Stimulated activated CD4-positive, alpha-beta T cell treated with anti-CD3 and anti-CD28 coated beads, TNF-alpha, amount 100 ng/mL, for 1 hour (primary cell): Measurements from ENCODE around the gene OAS2.
"Not testable (repeated sequence)": the region's sequence is repeated elsewhere in the genome, so short reads cannot be mapped to it uniquely, and the experiment has no call there.

Experiments used
- DNase-seq, 3 donors: peaks; one replicate each; pipeline ENCODE4 v3.0.0-alpha.2; 2020; ENCODE audit warnings: low read depth in 3 of 3, low spot score in 1 of 3

OAS2 gene

DNA sequence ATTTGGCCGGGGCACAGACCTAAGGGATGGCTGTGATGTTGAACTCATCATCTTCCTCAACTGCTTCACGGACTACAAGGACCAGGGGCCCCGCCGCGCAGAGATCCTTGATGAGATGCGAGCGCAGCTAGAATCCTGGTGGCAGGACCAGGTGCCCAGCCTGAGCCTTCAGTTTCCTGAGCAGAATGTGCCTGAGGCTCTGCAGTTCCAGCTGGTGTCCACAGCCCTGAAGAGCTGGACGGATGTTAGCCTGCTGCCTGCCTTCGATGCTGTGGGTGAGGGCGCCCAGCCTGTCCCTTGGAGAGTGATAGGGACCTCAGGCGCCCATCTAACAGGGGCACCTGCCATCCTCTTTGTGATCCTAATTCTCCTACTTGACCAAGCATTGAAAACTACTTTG is 27.6 kb upstream of the OAS2 start:
- DNase-seq, result no peak

DNA sequence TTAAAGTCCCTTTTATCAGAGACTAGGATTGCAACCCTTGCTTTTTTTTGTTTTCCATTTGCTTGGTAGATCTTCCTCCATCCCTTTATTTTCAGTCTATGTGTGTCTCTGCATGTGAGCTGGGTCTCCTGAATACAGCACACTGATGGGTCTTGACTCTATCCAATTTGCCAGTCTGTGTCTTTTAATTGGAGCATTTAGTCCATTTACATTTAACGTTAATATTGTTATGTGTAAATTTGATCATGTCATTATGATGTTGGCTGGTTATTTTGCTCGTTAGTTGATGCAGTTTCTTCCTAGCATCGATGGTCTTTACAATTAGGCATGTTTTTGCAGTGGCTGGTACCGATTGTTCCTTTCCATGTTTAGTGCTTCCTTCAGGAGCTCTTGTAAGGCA is 21.2 kb upstream of the OAS2 start:
- DNase-seq, result not testable (repeated sequence)

DNA sequence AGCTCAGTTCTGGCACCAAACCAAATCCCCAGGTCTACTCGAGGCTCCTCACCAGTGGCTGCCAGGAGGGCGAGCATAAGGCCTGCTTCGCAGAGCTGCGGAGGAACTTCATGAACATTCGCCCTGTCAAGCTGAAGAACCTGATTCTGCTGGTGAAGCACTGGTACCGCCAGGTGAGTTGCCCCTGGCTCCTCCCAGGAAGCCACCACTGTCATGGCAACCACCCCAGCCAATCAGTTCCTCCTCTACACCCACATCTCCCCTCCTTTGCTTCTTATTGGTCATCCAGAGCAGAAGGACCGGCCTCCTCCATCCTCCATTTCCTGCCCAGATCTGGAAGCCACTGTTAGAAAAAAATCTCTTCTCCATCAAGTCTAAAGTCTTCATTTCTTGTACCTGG is 17.2 kb upstream of the OAS2 start:
- no peak for DNase-seq

DNA sequence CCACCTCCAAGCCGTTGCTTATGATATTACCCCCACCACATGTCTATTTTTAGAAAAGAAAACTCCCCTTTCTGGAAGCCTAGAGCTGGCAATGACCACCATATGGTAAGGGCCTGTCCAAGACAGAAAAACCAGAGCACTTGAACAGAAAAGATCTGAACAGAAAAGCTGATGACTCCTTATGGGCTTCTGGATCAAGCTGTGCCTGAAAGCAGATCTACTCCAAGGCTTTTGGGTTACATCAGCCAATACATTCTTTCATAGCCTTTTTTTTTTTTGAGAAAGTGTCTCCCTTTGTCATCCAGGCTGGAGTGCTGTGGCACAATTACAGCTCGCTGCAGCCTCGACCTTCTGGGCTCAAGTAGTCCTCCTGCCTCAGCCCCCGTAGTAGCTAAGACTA is 16.8 kb upstream of the OAS2 start:
- no peak for DNase-seq

DNA sequence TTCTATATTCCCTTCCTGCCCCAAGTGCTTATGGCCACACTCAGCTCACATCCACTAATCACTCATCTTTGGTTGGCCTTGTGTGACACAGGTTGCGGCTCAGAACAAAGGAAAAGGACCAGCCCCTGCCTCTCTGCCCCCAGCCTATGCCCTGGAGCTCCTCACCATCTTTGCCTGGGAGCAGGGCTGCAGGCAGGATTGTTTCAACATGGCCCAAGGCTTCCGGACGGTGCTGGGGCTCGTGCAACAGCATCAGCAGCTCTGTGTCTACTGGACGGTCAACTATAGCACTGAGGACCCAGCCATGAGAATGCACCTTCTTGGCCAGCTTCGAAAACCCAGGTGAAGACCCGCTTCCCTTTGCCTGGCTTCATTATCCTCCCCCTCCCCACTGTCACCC is 15.8 kb upstream of the OAS2 start:
- no peak for DNase-seq

DNA sequence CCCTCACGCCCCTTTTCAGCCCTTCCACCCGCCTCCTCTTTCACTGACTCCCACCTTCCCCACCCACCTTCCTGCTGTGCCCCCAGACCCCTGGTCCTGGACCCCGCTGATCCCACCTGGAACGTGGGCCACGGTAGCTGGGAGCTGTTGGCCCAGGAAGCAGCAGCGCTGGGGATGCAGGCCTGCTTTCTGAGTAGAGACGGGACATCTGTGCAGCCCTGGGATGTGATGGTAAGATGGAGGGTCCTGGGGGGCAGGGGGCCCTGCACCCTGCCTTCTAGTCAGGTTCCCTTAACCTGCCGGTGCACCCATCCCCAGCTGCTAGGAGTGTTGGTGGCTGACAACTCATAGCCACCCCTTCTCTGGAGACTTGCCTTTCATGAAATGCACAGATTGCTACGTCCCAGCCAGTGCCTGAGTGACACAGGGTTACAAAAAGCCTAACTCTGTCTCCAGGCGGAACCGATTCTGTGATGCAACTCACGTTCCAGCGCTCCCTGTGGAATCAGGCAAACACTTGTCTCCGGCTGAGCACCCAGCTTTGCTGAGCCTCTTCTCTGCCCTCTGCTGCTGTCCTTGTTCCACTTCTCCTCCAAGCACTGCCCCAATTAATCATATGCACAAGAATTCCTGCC is 15.0 kb upstream of the OAS2 start:
- no peak for DNase-seq

DNA sequence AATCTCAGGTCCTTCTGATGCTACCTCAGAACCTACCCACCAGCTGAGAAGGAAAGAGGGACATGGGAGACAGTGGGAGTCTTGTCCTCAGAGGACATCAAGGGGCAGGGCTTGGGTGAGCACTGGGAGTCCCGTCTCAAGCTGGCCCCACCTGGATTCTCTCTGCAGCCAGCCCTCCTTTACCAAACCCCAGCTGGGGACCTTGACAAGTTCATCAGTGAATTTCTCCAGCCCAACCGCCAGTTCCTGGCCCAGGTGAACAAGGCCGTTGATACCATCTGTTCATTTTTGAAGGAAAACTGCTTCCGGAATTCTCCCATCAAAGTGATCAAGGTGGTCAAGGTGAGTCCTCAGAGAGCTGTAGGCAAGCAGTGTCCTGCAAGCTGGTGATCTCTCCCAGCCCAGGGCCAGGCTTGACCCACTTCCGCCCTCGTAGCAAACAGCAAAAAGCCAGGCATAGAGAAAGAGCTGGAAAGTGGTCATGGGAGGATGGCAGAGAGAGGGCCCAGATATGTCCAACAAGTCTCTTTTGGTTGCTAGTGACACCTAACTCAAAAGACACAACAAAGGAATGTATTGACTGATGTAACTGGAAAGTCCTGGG is 14.2 kb upstream of the OAS2 start:
- DNase-seq, result no peak

DNA sequence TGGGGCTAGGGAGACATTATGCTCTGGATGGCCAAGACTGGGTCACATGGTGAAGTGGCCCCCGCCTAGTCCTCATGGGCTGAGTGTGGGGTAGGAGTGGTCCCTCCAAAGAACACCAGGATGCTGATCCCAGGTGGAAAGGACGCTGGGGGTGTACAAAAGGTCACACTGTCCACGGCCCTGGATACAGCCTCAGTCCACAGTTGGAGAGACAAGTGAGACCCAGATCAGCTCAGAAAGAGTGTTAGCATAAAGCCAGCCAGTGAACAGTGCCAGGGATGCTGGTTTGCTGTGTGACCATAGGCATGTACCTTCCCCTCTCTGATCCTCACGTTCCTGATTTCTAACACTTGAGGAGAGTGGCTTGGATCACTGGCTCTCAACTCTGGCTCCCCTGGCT is 13.4 kb upstream of the OAS2 start:
- DNase-seq, result no peak

DNA sequence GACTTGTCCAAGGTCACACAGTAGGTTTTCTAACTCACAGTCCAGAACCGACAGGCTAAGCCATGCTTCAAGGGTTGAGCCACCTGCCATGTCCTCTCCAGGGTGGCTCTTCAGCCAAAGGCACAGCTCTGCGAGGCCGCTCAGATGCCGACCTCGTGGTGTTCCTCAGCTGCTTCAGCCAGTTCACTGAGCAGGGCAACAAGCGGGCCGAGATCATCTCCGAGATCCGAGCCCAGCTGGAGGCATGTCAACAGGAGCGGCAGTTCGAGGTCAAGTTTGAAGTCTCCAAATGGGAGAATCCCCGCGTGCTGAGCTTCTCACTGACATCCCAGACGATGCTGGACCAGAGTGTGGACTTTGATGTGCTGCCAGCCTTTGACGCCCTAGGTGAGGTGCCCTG is 12.7 kb upstream of the OAS2 start:
- DNase-seq, result no peak

DNA sequence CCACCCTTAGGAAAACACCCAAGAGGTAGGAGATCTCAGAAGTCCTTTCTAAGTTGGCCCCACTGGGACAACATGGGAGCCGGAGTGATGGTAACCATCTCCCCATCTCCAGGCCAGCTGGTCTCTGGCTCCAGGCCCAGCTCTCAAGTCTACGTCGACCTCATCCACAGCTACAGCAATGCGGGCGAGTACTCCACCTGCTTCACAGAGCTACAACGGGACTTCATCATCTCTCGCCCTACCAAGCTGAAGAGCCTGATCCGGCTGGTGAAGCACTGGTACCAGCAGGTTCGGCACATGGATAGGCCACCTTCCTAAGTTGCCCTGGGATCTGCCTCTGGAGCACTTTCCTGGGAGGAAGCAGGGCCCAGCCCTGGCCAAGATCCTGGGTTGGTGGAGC is 11.0 kb upstream of the OAS2 start:
- DNase-seq, result no peak

DNA sequence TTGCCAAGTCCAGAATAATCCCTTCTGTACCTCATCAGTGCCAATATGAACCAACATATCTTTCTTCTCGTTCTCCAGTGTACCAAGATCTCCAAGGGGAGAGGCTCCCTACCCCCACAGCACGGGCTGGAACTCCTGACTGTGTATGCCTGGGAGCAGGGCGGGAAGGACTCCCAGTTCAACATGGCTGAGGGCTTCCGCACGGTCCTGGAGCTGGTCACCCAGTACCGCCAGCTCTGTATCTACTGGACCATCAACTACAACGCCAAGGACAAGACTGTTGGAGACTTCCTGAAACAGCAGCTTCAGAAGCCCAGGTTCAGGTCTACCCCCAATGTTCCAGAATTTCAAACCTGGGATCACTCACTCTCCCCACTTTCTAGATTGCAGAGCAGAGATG is 10.5 kb upstream of the OAS2 start:
- DNase-seq, result no peak

DNA sequence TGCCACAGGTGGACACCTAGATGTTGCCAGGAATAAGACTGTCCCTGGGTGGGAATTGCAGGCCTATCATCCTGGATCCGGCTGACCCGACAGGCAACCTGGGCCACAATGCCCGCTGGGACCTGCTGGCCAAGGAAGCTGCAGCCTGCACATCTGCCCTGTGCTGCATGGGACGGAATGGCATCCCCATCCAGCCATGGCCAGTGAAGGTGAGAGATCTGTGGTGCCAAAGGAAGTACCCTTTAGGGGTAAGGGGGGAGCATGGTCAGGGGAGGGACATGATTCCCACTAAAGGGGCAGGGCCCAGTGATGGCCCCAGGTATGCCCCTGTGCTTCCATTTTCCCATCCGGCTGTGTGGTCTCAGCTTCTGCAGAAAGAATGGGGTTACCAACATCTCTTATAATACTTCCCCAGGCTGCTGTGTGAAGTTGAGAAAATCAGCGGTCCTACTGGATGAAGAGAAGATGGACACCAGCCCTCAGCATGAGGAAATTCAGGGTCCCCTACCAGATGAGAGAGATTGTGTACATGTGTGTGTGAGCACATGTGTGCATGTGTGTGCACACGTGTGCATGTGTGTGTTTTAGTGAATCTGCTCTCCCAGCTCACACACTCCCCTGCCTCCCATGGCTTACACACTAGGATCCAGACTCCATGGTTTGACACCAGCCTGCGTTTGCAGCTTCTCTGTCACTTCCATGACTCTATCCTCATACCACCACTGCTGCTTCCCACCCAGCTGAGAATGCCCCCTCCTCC is 8.6 kb upstream of the OAS2 start:
- no peak for DNase-seq

DNA sequence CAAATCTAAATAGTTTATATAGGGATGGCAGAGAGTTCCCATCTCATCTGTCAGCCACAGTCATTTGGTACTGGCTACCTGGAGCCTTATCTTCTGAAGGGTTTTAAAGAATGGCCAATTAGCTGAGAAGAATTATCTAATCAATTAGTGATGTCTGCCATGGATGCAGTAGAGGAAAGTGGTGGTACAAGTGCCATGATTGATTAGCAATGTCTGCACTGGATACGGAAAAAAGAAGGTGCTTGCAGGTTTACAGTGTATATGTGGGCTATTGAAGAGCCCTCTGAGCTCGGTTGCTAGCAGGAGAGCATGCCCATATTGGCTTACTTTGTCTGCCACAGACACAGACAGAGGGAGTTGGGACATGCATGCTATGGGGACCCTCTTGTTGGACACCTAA is 7.9 kb upstream of the OAS2 start:
- no peak for DNase-seq

DNA sequence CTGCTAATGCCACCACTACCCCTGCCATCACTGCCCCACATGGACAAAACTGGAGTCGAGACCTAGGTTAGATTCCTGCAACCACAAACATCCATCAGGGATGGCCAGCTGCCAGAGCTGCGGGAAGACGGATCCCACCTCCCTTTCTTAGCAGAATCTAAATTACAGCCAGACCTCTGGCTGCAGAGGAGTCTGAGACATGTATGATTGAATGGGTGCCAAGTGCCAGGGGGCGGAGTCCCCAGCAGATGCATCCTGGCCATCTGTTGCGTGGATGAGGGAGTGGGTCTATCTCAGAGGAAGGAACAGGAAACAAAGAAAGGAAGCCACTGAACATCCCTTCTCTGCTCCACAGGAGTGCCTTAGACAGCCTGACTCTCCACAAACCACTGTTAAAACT is 7.1 kb upstream of the OAS2 start:
- DNase-seq, result no peak

DNA sequence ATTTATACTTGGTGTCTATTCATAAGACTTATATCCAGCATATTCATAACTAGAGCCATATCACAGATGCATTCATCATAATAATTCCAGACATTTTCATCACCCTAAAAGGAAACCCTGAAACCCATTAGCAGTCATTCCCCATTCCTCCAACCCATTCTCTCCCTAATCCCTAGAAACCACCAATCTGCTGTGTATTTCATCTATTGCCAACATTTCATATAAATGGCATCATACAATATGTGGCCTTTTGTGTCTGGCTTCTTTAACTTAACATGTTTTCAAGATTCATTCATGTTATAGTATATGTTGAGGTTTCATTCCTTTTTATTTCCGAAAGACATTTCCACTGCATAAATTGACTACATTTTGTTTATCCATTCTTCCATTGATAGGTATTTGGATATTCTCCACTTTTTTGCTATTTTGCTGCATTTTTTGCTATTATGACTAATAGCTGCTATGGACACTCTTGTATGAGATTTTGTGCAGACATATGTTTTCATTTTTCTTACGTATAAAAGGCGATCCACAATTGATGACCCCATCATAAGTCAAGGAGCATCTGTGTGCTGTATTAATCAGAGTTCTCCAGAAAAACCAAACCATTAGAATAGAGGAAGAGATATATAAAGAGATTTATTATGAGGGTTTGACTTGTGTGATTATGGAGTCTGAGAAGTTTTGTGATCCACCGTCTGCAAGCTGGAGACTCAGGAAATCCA is 5.1 kb upstream of the OAS2 start:
- no peak for DNase-seq

DNA sequence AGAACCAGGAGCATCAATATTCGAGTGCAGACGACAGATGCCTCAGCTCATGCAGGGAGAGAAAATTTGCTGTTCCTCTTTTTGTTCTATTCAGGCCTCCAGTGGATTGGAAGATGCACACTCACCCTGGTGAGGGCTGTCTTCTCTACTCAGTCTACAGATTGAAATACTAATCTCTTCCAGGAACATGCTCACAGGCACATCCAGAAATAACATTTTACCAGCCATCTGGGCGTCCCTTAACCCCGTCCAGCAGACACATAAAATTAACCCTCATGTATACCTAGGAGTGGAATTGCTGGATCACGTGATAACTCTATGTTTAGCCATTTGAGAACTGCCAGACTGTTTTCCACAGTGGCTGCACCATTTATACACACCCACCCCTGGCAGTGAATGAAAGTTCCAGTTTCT is 4.5 kb upstream of the OAS2 start:
- DNase-seq, result no peak

DNA sequence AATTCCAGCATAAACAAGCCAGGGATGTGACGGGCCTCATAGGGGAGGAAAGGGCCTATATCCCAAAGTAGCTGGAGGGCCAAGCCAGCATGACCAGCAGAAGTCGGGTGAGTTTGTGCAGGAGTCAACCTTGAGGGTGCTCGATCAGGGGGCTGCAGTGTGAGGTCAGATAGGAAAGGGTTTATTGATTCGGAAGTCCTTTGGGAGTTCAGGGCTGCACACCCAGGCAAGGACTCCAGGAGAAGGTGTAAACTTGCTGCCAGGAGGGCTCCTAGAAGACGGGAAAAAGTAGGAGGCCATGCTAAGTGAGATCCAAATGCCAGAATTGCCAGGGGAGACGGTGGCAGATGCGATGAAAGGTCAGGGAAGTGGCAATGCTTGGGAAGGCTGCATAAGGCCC is 3.4 kb upstream of the OAS2 start:
- DNase-seq, result no peak

DNA sequence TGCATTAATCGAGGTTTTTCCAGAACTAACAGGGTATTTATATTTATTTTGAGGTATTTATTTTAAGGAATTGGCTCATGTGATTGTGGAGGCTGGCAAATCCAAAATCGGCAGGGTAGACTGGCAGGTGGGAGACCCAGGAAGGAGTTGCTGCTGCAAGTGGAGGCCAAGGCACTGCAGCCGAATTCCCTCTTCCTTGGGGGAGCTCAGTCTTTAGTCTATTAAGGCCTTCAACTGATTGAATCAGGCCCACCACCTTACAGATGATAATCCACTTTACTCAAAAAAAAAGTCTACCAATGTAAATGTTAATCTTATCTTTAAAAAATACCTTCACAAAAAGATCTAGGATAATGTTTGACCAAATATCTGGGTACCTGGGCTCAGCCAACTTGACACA is 1.2 kb upstream of the OAS2 start:
- no peak for DNase-seq

DNA sequence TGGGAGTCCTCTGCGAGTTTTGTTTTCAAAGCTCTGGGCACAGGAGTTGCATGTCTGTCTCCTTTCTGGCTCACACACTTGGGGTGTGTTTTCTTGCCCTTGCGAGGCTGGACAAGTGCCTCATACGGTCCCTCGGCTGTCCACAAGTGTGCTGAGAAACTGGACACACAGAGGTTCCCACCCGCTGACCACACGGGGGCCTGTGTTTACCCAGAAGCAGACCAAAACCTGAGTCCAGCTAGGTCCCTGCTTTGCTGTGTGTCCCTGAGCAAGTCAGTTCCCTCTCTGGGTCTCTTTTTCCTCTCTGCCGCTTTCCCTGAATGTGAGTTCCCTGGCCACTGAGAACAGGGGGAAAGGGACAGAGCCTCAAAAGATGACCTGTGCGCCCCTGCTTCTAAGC is 678 bp upstream of the OAS2 start:
- no peak for DNase-seq

DNA sequence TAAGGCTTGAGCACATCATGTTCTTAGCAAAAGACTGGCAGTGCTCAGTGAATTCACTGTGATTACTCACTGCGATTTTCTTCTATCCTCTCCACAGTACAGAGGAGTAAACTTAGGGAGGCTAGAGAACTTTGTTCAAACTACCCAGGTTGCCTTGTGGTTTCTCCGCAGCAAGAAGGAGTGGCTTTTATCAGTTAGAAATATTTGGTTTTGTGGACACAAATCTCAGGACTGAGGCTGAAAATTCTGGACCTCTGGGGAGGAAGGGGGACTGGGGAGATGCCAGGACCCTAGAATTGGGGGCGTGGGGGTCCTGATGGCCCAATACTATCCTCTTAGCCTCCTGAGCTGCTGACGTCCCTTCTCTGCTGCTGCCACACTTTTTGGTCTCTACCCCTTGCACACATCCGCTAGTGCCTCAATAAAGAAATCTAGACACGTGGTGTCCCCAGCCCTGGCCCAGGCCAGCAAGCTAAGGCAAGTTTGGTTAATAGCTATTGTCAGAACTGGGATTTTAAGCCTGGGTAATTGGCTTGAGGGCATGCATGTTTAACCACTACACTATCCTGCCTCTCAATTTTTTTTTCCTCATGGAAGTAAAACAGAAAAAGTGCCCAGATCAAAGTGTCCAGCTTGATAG is 842 bp downstream of the OAS2 start:
- DNase-seq, result peak in 1 of 3 donors; percentile 14

DNA sequence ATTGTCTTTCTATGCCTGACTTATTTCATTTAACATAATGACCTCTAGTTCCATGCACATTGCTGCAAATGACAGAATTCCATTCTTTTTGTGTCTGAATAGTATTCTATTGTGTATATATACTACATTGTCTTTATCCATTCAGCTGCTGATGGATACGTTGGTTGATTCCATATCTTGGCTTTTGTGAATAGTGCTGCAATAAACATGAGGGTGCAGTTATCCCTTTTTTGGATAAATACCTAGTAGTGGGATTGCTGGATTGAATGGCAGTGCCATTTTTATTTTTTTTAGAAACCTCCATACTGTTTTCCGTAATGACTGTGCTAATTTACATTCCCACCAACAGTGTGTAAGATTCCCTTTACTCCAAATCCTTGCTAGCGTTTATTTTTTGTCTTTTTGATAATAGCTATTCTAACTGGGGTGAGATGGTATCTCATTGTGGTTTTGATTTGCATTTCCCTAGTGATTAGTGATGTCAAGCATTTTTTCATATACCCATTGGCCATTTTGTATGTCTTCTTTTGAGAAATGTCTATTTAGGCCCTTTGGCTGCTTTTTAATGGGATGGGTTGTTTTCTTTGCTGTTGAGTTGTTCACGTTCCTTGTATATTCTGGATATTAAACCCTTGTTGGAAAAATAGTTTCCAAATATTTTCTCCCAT is 2.3 kb downstream of the OAS2 start:
- DNase-seq, result no peak
